B cell (primary cell): ENCODE measurements around the gene PPARG. TPM values are rescaled to one million over a fixed set of nuclear protein-coding genes. Genes with fewer than 3 reads are reported as not detected.

Experiments
- ATAC-seq: fragments of 200-7000 bp; cut with Tn5 transposase; one replicate; pipeline ENCODE4 v1.10.0; 2021; ENCODE audit warnings: low read depth, mild to moderate bottlenecking, moderate number of reproducible peaks, moderate library complexity
- CTCF ChIA-PET: fragments of 350-600 bp; sonication (Branson Sonifier 250); formaldehyde crosslinking; loops from one replicate; lab custom pipeline; 2021; ENCODE audit warnings: antibody characterized with exemption, inconsistent platforms; lab: Charles Lee
- POLR2A ChIA-PET: fragments of 350-600 bp; sonication (Branson Sonifier 250); formaldehyde crosslinking; loops from one replicate; lab custom pipeline; 2021; ENCODE audit warnings: antibody characterized with exemption; lab: Charles Lee
- DNase-seq: peaks from one replicate; pipeline ENCODE4 v3.0.0; 2013
- H2AFZ ChIP-seq: 2 replicates; pipeline ENCODE4 v1.6.1; 2012; ENCODE audit warnings: mild to moderate bottlenecking, low read depth, low read length; ENCODE audit not compliant: insufficient read depth, poor library complexity, severe bottlenecking
- H3K27ac ChIP-seq, 2 donors: 1 replicate in 1 of 2; 2 replicates in 1 of 2; pipeline ENCODE4 v1.5.1; 2012 to 2013; ENCODE audit warnings: low read length in 2 of 2, mild to moderate bottlenecking in 2 of 2, moderate library complexity in 1 of 2
- H3K27me3 ChIP-seq, 4 experiments: fragments of 200-600 bp in 1 of 4; sonication (generic) in 1 of 4; replicated peaks in 1 of 4; 1 replicate in 2 of 4; 2 replicates in 2 of 4; pipeline versions ENCODE4 v1.6.1 to v1.7.0; 2013 to 2016; ENCODE audit warnings: low read length in 3 of 4, mild to moderate bottlenecking in 2 of 4, mixed read lengths in 1 of 4, moderate library complexity in 1 of 4; ENCODE audit not compliant: insufficient read depth in 4 of 4, control insufficient read depth in 3 of 4; ENCODE audit errors: control extremely low read depth in 1 of 4
- H3K36me3 ChIP-seq, 2 experiments: replicated peaks in 1 of 2; 1 replicate in 1 of 2; 2 replicates in 1 of 2; pipeline versions ENCODE4 v1.6.1 to v1.7.1; 2013; ENCODE audit warnings: low read length in 1 of 2; ENCODE audit not compliant: insufficient read depth in 2 of 2, control insufficient read depth in 1 of 2; ENCODE audit errors: control extremely low read depth in 1 of 2, extremely low read depth in 1 of 2
- H3K4me1 ChIP-seq, 2 donors: fragments of 200-600 bp in 1 of 2; sonication (generic) in 1 of 2; 1 replicate in 1 of 2; 2 replicates in 1 of 2; pipeline versions ENCODE4 v1.5.1 to v1.6.1; 2013 to 2017; ENCODE audit warnings: low read length in 2 of 2; ENCODE audit not compliant: control insufficient read depth in 2 of 2, insufficient read depth in 2 of 2
- H3K4me2 ChIP-seq: replicated peaks from 2 replicates; pipeline ENCODE3; 2012; ENCODE audit warnings: mild to moderate bottlenecking, low read depth, low read length; ENCODE audit not compliant: poor library complexity, severe bottlenecking
- H3K4me3 ChIP-seq, 5 experiments: fragments of 200-600 bp in 1 of 5; sonication (generic) in 1 of 5; 1 replicate in 3 of 5; 2 replicates in 2 of 5; pipeline versions ENCODE4 v1.5.1 to v1.7.0; 2011 to 2016; ENCODE audit warnings: low read length in 4 of 5, mild to moderate bottlenecking in 4 of 5, low read depth in 2 of 5, control low read depth in 1 of 5, moderate library complexity in 1 of 5; ENCODE audit not compliant: insufficient read depth in 1 of 5; ENCODE audit errors: control extremely low read depth in 1 of 5, extremely low read depth in 1 of 5
- H3K79me2 ChIP-seq: fragments of 200-600 bp; sonication (generic); one replicate; pipeline ENCODE4 v1.6.0; 2016; ENCODE audit warnings: low read length; ENCODE audit not compliant: control insufficient read depth, insufficient read depth
- H3K9ac ChIP-seq: fragments of 200-600 bp; sonication (generic); 2 replicates; pipeline ENCODE4 v1.6.1; 2017; ENCODE audit warnings: mild to moderate bottlenecking, low read length, moderate library complexity
- H3K9me3 ChIP-seq, 3 donors: one replicate each; pipeline versions ENCODE4 v1.6.1 to v1.7.1; 2013; ENCODE audit warnings: low read length in 2 of 3; ENCODE audit not compliant: control insufficient read depth in 2 of 3, insufficient read depth in 1 of 3; ENCODE audit errors: control extremely low read depth in 1 of 3
- H4K20me1 ChIP-seq: 2 replicates; pipeline ENCODE4 v1.6.0; 2012; ENCODE audit warnings: mild to moderate bottlenecking, low read length; ENCODE audit not compliant: insufficient read depth, control insufficient read depth, poor library complexity, severe bottlenecking
- H3K27ac Mint-ChIP-seq: one replicate; pipeline ENCODE4 v1.8.0; 2021; ENCODE audit warnings: mixed read lengths
- H3K27me3 Mint-ChIP-seq: one replicate; pipeline ENCODE4 v1.8.0; 2021; ENCODE audit warnings: mixed read lengths
- H3K4me1 Mint-ChIP-seq: one replicate; pipeline ENCODE4 v1.8.0; 2021; ENCODE audit warnings: mixed read lengths
- H3K4me3 Mint-ChIP-seq: one replicate; pipeline ENCODE4 v1.8.0; 2021; ENCODE audit warnings: mixed read lengths
- H3K9me3 Mint-ChIP-seq: one replicate; pipeline ENCODE4 v1.8.0; 2022; ENCODE audit warnings: mixed read lengths; ENCODE audit not compliant: insufficient read depth
- EZH2 ChIP-seq: IDR thresholded peaks from 2 replicates; pipeline ENCODE4 v1.6.1; 2012; ENCODE audit warnings: borderline replicate concordance, low read depth, mild to moderate bottlenecking, moderate library complexity, low read length; ENCODE audit not compliant: insufficient read depth, poor library complexity, severe bottlenecking
- WGBS: methylation state at CpG from one replicate; pipeline ENCODE4 v1.1.5; 2013; ENCODE audit warnings: missing lambda C conversion rate; ENCODE audit not compliant: insufficient coverage; 5-methylcytosine and 5-hydroxymethylcytosine counted together
- intact Hi-C: fragments of 100-400 bp; cut with micrococcal nuclease; formaldehyde crosslinking; loops from one replicate; pipeline ENCODE4 v1.10.0; 2022
- polyA plus RNA-seq: library from polyadenylated mRNA; depleted of rRNA; stranded (reverse); fragments of >200 nt; gene quantifications from 2 replicates; pipeline ENCODE4 v1.2.3, GENCODE V29; 2012
- total RNA-seq, 2 donors: library from RNA; stranded (reverse); fragments of 120-200 nt in 1 of 2; gene quantifications; 1 replicate in 1 of 2; 2 replicates in 1 of 2; pipeline versions ENCODE4 v1.2.3 to v1.2.4, GENCODE V29; 2013 to 2022
- TF ChIP-seq, protein P1 (sequence below): fragments of 200-600 bp; IDR thresholded peaks from one replicate; pipeline ENCODE4 v1.8.0; 2022; ENCODE audit warnings: antibody characterized with exemption, mild to moderate bottlenecking

The PPARG gene
- total and polyA plus RNA-seq, 2 donors (not counting 1 experiment from before 2014, with no cell fraction given): 0.12 to 0.44 TPM

DNA sequence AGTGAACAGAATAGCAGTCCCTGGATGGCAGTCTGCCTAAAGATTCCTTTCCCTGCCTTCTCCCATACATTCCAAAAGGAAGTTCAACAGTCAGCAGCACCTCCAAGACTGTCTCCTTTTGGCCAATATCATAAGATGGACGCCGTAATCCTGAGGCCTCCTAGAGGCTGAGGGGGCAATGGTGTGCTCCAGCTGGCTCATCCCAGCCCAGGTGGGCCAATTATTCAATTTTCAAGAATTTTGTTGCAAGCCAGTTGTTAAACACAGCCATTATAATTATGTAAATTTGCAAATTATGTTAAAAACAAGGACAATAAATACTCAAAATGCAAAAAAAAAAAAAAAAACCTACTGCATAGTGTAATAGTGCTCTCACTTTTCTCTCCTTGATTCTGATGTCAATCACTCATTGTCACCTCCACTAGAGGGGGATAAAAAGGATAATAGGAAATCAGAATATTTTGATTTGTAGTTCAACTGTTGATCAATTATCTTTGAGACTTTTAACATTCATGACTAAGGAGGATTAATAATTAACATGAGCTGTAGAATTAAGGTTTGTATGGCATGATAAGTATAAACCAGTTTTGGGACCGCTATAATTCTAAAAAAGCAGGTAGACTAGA is 40.1 kb downstream of the PPARG start:
- Histone ChIP-seq H3K27me3 (no peaks in the 10 kb centered on the region), H3K27ac (no peak overlapping the region), H3K36me3 (no peaks in the 10 kb centered on the region), H3K4me1 (no peaks in the 10 kb centered on the region), H4K20me1 (no peaks in the 10 kb centered on the region), H3K4me3 (no peak overlapping the region), H3K9me3 (no peaks in the 10 kb centered on the region), H2AFZ (no peak overlapping the region), H3K79me2 (no peaks in the 10 kb centered on the region), H3K9ac (no peak overlapping the region), H3K4me2 (no peak overlapping the region)
- ATAC-seq (no peak), DNase-seq (no peak)
- no peaks in the 10 kb centered on the region for H3K27me3 Mint-ChIP-seq
- ChIA-PET POLR2A (no interaction called here), CTCF (no interaction called here)
- WGBS: no CpG with 5 or more reads among the region's 3 CpGs
- no peak overlapping the region for H3K4me3 Mint-ChIP-seq
- intact Hi-C loops: no loop called here
- H3K9me3 Mint-ChIP-seq: no peaks in the 10 kb centered on the region
- TF ChIP-seq, protein P1, sequence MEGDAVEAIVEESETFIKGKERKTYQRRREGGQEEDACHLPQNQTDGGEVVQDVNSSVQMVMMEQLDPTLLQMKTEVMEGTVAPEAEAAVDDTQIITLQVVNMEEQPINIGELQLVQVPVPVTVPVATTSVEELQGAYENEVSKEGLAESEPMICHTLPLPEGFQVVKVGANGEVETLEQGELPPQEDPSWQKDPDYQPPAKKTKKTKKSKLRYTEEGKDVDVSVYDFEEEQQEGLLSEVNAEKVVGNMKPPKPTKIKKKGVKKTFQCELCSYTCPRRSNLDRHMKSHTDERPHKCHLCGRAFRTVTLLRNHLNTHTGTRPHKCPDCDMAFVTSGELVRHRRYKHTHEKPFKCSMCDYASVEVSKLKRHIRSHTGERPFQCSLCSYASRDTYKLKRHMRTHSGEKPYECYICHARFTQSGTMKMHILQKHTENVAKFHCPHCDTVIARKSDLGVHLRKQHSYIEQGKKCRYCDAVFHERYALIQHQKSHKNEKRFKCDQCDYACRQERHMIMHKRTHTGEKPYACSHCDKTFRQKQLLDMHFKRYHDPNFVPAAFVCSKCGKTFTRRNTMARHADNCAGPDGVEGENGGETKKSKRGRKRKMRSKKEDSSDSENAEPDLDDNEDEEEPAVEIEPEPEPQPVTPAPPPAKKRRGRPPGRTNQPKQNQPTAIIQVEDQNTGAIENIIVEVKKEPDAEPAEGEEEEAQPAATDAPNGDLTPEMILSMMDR: no peak
- no peak for TF ChIP-seq EZH2
- no peak overlapping the region for H3K27ac Mint-ChIP-seq
- H3K4me1 Mint-ChIP-seq: no peaks in the 10 kb centered on the region

GRCh38 chr3:12334786-12335185 is 45.9 kb downstream of the PPARG start:
- Mint-ChIP-seq H3K9me3 (no peaks in the 10 kb centered on the region), H3K4me1 (no peaks in the 10 kb centered on the region), H3K27me3 (peaks cover 8% of the 10 kb centered on the region), H3K4me3 (no peak overlapping the region), H3K27ac (no peak overlapping the region)
- 100% methylated on average over 1 of the region's 3 CpGs for WGBS
- ATAC-seq (no peak), DNase-seq (no peak)
- POLR2A ChIA-PET: no interaction called here
- H3K9me3 ChIP-seq: no peaks in the 10 kb centered on the region
- TF ChIP-seq, protein P1: no peak
- TF ChIP-seq EZH2: no peak
- CTCF ChIA-PET: interaction anchor here (1.1 kb wide), 1 partner anchor 9 kb away, joined by 3 read pairs; no protein-coding TSS in a partner anchor
- no peaks in the 10 kb centered on the region for H3K79me2 ChIP-seq
- H3K4me2 ChIP-seq: no peak overlapping the region
- intact Hi-C loops: no loop called here
- no peaks in the 10 kb centered on the region for H4K20me1 ChIP-seq
- H3K9ac ChIP-seq: no peak overlapping the region
- no peak overlapping the region for H3K27ac ChIP-seq
- no peaks in the 10 kb centered on the region for H3K4me1 ChIP-seq
- no peaks in the 10 kb centered on the region for H3K36me3 ChIP-seq
- H3K4me3 ChIP-seq: no peak overlapping the region
- H3K27me3 ChIP-seq: no peaks in the 10 kb centered on the region
- H2AFZ ChIP-seq: no peak overlapping the region
